Activated T-cell treated with anti-CD3 and anti-CD28 coated beads, Interleukin-2, amount 50 U/mL, for 72 hours (primary cell): ENCODE measurements around the gene APBB2. TPM values are rescaled to one million over a fixed set of nuclear protein-coding genes. Genes with fewer than 3 reads are reported as not detected.
"Not testable (repeated sequence)": the region's sequence is repeated elsewhere in the genome, so short reads cannot be mapped to it uniquely, and the experiment has no call there.

ENCODE experiments used
- ATAC-seq, 2 donors: fragments of 150-1000 bp; cut with Tn5 transposase; replicated peaks in 1 of 2; 2 replicates each; pipeline ENCODE4 v1.10.0; 2021; ENCODE audit warnings: moderate library complexity in 2 of 2, mild to moderate bottlenecking in 1 of 2
- DNase-seq, 2 donors: peaks; one replicate each; pipeline ENCODE4 v3.0.0; 2021 to 2022; ENCODE audit warnings: mixed read lengths in 1 of 2
- H3K27ac Mint-ChIP-seq: one replicate; pipeline ENCODE4 v1.8.0; 2022; ENCODE audit warnings: mild to moderate bottlenecking, moderate library complexity, mixed read lengths
- H3K27me3 Mint-ChIP-seq: one replicate; pipeline ENCODE4 v1.8.0; 2022; ENCODE audit warnings: low read depth, mixed read lengths
- H3K36me3 Mint-ChIP-seq, 2 donors: one replicate each; pipeline ENCODE4 v1.8.0; 2022; ENCODE audit warnings: mixed read lengths in 2 of 2, mild to moderate bottlenecking in 1 of 2; ENCODE audit not compliant: insufficient read depth in 2 of 2
- H3K4me1 Mint-ChIP-seq: one replicate; pipeline ENCODE4 v1.8.0; 2022; ENCODE audit warnings: low read depth, mixed read lengths
- H3K4me3 Mint-ChIP-seq, 2 donors: one replicate each; pipeline ENCODE4 v1.8.0; 2022; ENCODE audit warnings: mild to moderate bottlenecking in 2 of 2, mixed read lengths in 2 of 2, moderate library complexity in 2 of 2
- H3K9me3 Mint-ChIP-seq, 2 donors: one replicate each; pipeline ENCODE4 v1.8.0; 2022; ENCODE audit warnings: mixed read lengths in 2 of 2
- total RNA-seq, 2 donors: library from RNA; stranded (reverse); gene quantifications; one replicate each; pipeline ENCODE4 v1.2.3, GENCODE V29; 2022

Gene APBB2
- total RNA-seq, 2 donors from 2014 or later, result 6.8 to 8.6 TPM

- Mint-ChIP-seq H3K9me3 (no peaks in the 10 kb centered on the region), H3K4me3 (no peak overlapping the region), H3K27ac (no peak overlapping the region), H3K27me3 (peaks cover 14% of the 10 kb centered on the region), H3K36me3 (no peaks in the 10 kb centered on the region), H3K4me1 (no peaks in the 10 kb centered on the region)
- ATAC-seq (no peak), DNase-seq (no peak)
Observed at GRCh38 chr4:40998675-40999358, 215.5 kb downstream of the APBB2 start.

DNA sequence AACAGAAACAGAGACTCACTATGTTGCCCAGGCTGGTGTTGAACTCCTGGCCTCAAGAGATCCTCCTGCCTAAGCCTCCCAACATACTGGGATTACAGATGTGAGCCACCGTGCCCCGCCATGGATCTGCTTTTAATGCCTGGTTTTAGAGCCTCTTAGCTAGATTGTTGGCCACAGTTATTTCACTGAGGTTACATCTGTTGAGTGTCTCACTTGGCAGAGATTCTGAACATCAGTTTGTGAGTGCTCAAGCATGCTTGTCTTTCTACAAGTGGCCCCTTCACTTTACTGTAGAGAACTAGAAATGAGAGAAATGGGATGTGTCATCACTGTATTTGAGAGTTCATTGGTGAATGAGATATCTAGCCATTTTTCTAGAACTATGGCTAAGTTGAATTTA, 218.5 kb downstream of the APBB2 start:
- Mint-ChIP-seq H3K9me3 (no peaks in the 10 kb centered on the region), H3K27me3 (peaks cover 14% of the 10 kb centered on the region), H3K36me3 (no peaks in the 10 kb centered on the region), H3K4me3 (no peak overlapping the region), H3K27ac (no peak overlapping the region), H3K4me1 (no peaks in the 10 kb centered on the region)
- ATAC-seq (no peak), DNase-seq (no peak)

GRCh38 chr4:40994321-40994720, 220.0 kb downstream of the APBB2 start:
- ATAC-seq, H3K27ac Mint-ChIP-seq: not testable (repeated sequence)

DNA sequence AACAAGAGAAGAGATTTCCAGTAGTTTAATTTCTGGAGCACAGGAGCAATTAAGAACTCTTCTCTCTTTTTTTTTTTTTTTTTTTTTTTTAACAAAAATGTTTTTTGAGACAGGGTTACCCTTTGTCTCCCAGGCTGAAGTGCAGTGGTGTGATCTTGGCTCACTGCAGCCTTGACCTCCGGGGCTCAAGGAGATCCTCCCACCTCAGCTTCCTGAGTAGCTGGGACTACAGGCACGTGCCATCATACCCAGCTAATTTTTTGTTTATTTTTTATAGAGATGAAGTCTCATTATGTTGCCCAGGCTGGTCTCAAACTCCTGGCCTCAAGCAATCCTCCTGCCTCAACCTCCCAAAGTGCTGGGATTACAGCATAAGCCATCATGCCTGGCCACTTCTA, 221.0 kb downstream of the APBB2 start:
- not testable (repeated sequence) for H3K4me1 Mint-ChIP-seq, DNase-seq, H3K27ac Mint-ChIP-seq, H3K36me3 Mint-ChIP-seq, H3K4me3 Mint-ChIP-seq, H3K9me3 Mint-ChIP-seq, ATAC-seq
- peaks cover 14% of the 10 kb centered on the region for H3K27me3 Mint-ChIP-seq

More at GRCh38 chr4:40994321-40994720, 220.0 kb downstream of the APBB2 start:
- not testable (repeated sequence) for H3K36me3 Mint-ChIP-seq, H3K4me3 Mint-ChIP-seq, H3K9me3 Mint-ChIP-seq, H3K4me1 Mint-ChIP-seq, DNase-seq
- H3K27me3 Mint-ChIP-seq, result peaks cover 14% of the 10 kb centered on the region

DNA sequence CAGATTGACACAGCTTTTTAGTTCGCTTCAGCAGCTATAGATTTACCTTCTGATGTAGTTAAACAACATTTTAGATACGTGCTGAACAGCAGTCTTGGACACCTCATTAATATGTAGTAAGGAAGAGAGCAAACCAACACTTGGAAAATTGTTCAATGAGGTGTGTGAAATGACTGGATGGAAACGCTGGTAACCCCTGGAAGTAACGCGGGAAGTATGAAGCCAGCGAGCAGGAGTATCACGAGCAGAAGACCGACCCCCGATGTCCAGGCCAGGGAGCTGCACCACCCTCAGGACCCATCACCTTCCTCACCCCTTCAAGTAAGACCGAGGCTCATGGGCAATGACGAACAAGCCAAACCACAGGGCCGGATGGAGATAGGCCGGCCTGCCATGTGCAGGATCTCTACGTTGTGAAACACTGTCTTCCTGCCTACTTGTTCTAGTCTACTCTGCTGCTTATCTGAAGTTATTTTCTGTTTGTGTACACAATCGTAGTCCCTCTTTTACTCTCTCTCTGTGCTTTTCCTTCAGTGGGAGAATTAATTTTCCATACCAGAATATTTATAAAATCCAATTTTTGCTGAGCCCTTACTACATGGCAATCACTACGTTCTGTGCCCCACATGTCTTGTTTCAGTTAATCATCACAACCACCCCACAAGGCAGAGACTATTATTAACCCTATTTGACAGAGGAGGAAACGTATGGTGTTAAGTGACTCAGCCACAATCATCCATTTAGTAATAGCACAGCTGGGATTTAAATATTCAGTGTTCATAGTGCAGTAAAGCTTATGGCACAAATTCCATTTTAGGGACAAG, 221.7 kb downstream of the APBB2 start:
- no peaks in the 10 kb centered on the region for H3K4me1 Mint-ChIP-seq
- no peak for ATAC-seq
- H3K36me3 Mint-ChIP-seq, result no peaks in the 10 kb centered on the region
- H3K27me3 Mint-ChIP-seq, result peaks cover 14% of the 10 kb centered on the region
- no peak overlapping the region for H3K4me3 Mint-ChIP-seq
- H3K9me3 Mint-ChIP-seq, result no peaks in the 10 kb centered on the region
- no peak overlapping the region for H3K27ac Mint-ChIP-seq
- no peak for DNase-seq

DNA sequence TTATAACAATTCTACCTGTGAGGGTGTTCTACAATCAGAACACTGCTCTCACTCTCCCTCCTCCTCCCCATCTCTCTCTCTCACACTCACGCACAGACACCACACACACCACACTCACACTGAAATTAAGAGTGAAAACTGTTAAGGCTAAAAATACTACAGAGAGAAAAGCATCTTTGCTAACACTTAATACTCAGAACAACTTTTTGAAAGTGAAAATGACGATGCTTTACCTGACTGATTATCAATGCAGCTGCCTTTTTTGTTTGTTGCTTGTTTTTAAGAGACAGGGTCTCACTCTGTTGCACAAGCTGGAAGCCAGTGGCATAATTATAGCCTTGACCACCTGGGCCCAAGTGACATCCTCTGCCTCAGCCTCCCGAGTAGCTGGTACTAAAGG, 222.4 kb downstream of the APBB2 start:
- no peaks in the 10 kb centered on the region for H3K4me1 Mint-ChIP-seq
- no peaks in the 10 kb centered on the region for H3K36me3 Mint-ChIP-seq
- no peak for DNase-seq
- no peak for ATAC-seq
- peaks cover 8% of the 10 kb centered on the region for H3K27me3 Mint-ChIP-seq
- no peak overlapping the region for H3K27ac Mint-ChIP-seq
- H3K9me3 Mint-ChIP-seq, result no peaks in the 10 kb centered on the region
- H3K4me3 Mint-ChIP-seq, result no peak overlapping the region

DNA sequence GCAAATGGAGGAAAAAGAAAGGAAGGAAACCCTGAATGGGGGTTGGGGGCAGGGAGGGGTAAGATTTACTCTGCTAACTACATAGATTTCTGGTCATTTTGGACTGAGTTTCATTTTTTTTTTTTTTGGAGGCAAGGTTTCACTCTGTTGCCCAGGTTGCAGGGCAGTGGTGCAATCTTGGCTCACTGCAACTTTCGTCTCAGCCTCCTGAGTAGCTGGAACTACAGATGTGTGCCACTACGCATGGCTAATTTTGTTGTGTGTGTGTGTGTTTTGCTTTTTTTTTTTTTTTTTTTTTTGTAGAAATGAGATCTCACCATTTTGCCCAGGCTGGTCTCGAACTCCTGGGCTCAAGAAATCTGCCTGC, 223.5 kb downstream of the APBB2 start:
- DNase-seq, result no peak
- H3K9me3 Mint-ChIP-seq, result no peaks in the 10 kb centered on the region
- no peaks in the 10 kb centered on the region for H3K36me3 Mint-ChIP-seq
- no peaks in the 10 kb centered on the region for H3K4me1 Mint-ChIP-seq
- no peaks in the 10 kb centered on the region for H3K27me3 Mint-ChIP-seq
- no peak overlapping the region for H3K4me3 Mint-ChIP-seq
- ATAC-seq, result no peak
- no peak overlapping the region for H3K27ac Mint-ChIP-seq

- ATAC-seq (peak in 1 of 2 donors; percentile 78), DNase-seq (no peak)
- Mint-ChIP-seq H3K27ac (no peak overlapping the region), H3K36me3 (no peaks in the 10 kb centered on the region), H3K9me3 (no peaks in the 10 kb centered on the region), H3K4me3 (no peak overlapping the region), H3K27me3 (no peaks in the 10 kb centered on the region), H3K4me1 (no peaks in the 10 kb centered on the region)
Observed at GRCh38 chr4:40990236-40990898, 224.0 kb downstream of the APBB2 start.

- no peaks in the 10 kb centered on the region for H3K27me3 Mint-ChIP-seq
- no peaks in the 10 kb centered on the region for H3K36me3 Mint-ChIP-seq
- H3K4me3 Mint-ChIP-seq, result no peak overlapping the region
- DNase-seq (no peak), ATAC-seq (no peak)
- no peak overlapping the region for H3K27ac Mint-ChIP-seq
- H3K9me3 Mint-ChIP-seq, result no peaks in the 10 kb centered on the region
- H3K4me1 Mint-ChIP-seq, result no peaks in the 10 kb centered on the region
Observed at GRCh38 chr4:40987151-40987550, 227.2 kb downstream of the APBB2 start.

- Mint-ChIP-seq H3K4me3 (no peak overlapping the region), H3K9me3 (no peaks in the 10 kb centered on the region), H3K4me1 (no peaks in the 10 kb centered on the region), H3K27ac (no peak overlapping the region), H3K27me3 (no peaks in the 10 kb centered on the region), H3K36me3 (no peaks in the 10 kb centered on the region)
- ATAC-seq, result no peak
- no peak for DNase-seq
Observed at GRCh38 chr4:40986375-40986774, 228.0 kb downstream of the APBB2 start.

DNA sequence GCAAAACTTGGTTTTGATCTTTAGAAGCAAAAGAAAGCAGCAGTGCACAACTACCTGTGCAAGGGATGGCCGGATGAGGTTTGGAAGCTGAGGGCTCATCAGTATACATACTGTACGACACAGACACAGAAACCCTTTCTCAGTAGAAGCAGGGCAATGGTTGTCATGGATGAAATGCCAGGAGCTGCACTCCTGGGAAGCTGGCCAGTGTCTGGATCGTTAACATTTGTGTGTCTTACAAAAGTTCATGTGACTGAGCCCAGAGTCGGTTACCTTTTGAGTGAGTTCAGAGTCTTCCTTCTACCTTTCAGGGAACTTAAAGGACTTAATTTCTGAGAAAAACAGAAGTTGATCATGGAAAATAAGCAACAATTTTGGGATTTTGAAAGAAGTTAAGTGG, 230.3 kb downstream of the APBB2 start:
- Mint-ChIP-seq H3K4me3 (no peak overlapping the region), H3K9me3 (no peaks in the 10 kb centered on the region), H3K27me3 (no peaks in the 10 kb centered on the region), H3K27ac (no peak overlapping the region), H3K4me1 (no peaks in the 10 kb centered on the region), H3K36me3 (no peaks in the 10 kb centered on the region)
- DNase-seq, result no peak
- no peak for ATAC-seq

DNA sequence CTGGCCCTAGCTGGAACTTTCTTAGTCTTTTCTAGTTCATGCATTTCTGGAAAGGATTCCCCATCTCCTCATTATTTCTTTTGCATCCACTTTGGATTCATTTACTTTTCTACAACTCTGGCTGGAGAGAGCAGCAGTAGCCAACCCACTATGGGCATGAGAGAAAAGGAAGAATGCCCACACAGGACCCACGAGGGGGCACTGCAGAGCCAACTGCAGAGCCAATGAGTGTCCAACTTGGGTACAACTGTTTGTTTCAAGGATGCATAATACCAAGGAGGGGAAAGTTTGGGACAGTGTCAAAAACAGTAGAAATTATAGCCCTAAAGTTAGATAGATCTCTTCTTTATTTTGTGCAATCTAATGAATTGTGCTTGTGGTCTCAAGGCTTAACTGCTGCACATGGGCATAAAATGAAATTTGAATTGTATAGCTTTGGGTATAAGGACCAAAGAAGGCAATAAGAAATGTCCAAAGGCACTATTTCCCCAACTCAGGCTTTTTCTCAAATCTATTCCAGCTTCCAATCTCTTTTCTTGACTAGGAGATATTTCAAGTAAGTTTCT, 233.9 kb downstream of the APBB2 start:
- Mint-ChIP-seq H3K4me3 (no peak overlapping the region), H3K36me3 (no peaks in the 10 kb centered on the region), H3K9me3 (peaks cover 0 to 1% of the 10 kb centered on the region in 2 donors), H3K4me1 (no peaks in the 10 kb centered on the region), H3K27ac (no peak overlapping the region), H3K27me3 (peaks cover 8% of the 10 kb centered on the region)
- ATAC-seq, result no peak
- DNase-seq, result no peak

DNA sequence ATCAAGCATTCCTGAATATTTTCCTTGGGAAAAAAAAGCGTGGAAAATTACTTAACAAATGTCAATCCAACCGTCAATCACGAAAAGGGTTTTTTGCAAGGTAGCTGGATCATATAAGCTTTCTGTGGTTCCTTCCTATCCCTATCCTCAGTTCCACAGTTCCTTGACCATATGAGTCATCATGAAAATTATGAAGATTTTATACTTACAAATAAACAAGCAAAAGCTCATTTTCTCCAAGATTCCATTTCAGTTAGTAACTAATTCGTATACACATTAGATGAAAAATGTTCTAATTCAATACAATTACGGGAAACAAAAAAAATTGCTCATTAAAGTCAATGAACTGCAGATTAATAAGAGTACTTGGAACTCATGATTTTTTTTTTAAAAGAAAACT, 235.8 kb downstream of the APBB2 start:
- DNase-seq, result no peak
- Mint-ChIP-seq H3K4me3 (no peak overlapping the region), H3K9me3 (peaks cover 0 to 1% of the 10 kb centered on the region in 2 donors), H3K27me3 (peaks cover 16% of the 10 kb centered on the region), H3K27ac (no peak overlapping the region), H3K36me3 (no peaks in the 10 kb centered on the region), H3K4me1 (no peaks in the 10 kb centered on the region)
- no peak for ATAC-seq
